ENCODE results near the gene TEKT2.

Gene TEKT2

GRCh38 chr1:36093929-36094328 lies 10.0 kb downstream of the TEKT2 start:
- no peak overlapping the region for H3K9ac ChIP-seq
- H3K79me2 ChIP-seq (ENCODE audit: insufficient read depth, low read depth), result peaks cover 23% of the 10 kb centered on the region; the same call in 1 of the 2 replicates
- H2AFZ ChIP-seq (ENCODE audit: low read depth), result no peak overlapping the region
- no peak overlapping the region for H3K4me2 ChIP-seq
- H3K4me3 ChIP-seq (IDR thresholded peaks at IDR 0.05; ENCODE audit: insufficient read depth, low read depth, low read length), result no peak overlapping the region
- H3K27me3 ChIP-seq (ENCODE audit: insufficient read depth, low read depth), result no peaks in the 10 kb centered on the region
- H4K20me1 ChIP-seq (ENCODE audit: insufficient read depth), result no peaks in the 10 kb centered on the region
- TF ChIP-seq CTCF (conservative IDR thresholded peaks at IDR 0.05; ENCODE audit: low read depth, low read length), result no peak
- no peaks in the 10 kb centered on the region for H3K36me3 ChIP-seq (ENCODE audit: insufficient read depth)
- H3K27ac ChIP-seq, result no peak overlapping the region
- H3K4me1 ChIP-seq (ENCODE audit: low read depth, poor library complexity, severe bottlenecking), result peaks cover 7% of the 10 kb centered on the region

GRCh38 chr1:36094621-36095061 lies 10.7 kb downstream of the TEKT2 start:
- Histone ChIP-seq H3K27me3 (ENCODE audit: insufficient read depth, low read depth) (no peaks in the 10 kb centered on the region), H4K20me1 (ENCODE audit: insufficient read depth) (no peaks in the 10 kb centered on the region), H3K27ac (no peak overlapping the region), H3K79me2 (ENCODE audit: insufficient read depth, low read depth) (peaks cover 15% of the 10 kb centered on the region; the same call in 1 of the 2 replicates), H3K4me3 (IDR thresholded peaks at IDR 0.05; ENCODE audit: insufficient read depth, low read depth, low read length) (no peak overlapping the region), H3K4me1 (ENCODE audit: low read depth, poor library complexity, severe bottlenecking) (peaks cover 7% of the 10 kb centered on the region), H3K9ac (no peak overlapping the region), H3K4me2 (no peak overlapping the region), H2AFZ (ENCODE audit: low read depth) (no peak overlapping the region), H3K36me3 (ENCODE audit: insufficient read depth) (no peaks in the 10 kb centered on the region)
- TF ChIP-seq CTCF (conservative IDR thresholded peaks at IDR 0.05; ENCODE audit: low read depth, low read length), result no peak

GRCh38 chr1:36095760-36096405 lies 12.0 kb downstream of the TEKT2 start:
- Histone ChIP-seq H3K4me1 (ENCODE audit: low read depth, poor library complexity, severe bottlenecking) (no peaks in the 10 kb centered on the region), H2AFZ (ENCODE audit: low read depth) (no peak overlapping the region), H3K79me2 (ENCODE audit: insufficient read depth, low read depth) (0 out of 2 replicates have a peak, but pooled peaks cover 3% of the 10 kb centered on the region), H4K20me1 (ENCODE audit: insufficient read depth) (no peaks in the 10 kb centered on the region), H3K9ac (no peak overlapping the region), H3K27me3 (ENCODE audit: insufficient read depth, low read depth) (no peaks in the 10 kb centered on the region), H3K4me3 (IDR thresholded peaks at IDR 0.05; ENCODE audit: insufficient read depth, low read depth, low read length) (no peak overlapping the region), H3K27ac (no peak overlapping the region), H3K36me3 (ENCODE audit: insufficient read depth) (no peaks in the 10 kb centered on the region), H3K4me2 (no peak overlapping the region)
- no peak for TF ChIP-seq CTCF (conservative IDR thresholded peaks at IDR 0.05; ENCODE audit: low read depth, low read length)

- Histone ChIP-seq H3K36me3 (ENCODE audit: insufficient read depth) (no peaks in the 10 kb centered on the region), H3K4me1 (ENCODE audit: low read depth, poor library complexity, severe bottlenecking) (no peaks in the 10 kb centered on the region), H3K4me3 (IDR thresholded peaks at IDR 0.05; ENCODE audit: insufficient read depth, low read depth, low read length) (no peak overlapping the region), H3K27me3 (ENCODE audit: insufficient read depth, low read depth) (no peaks in the 10 kb centered on the region), H3K4me2 (no peak overlapping the region), H2AFZ (ENCODE audit: low read depth) (no peak overlapping the region), H4K20me1 (ENCODE audit: insufficient read depth) (no peaks in the 10 kb centered on the region), H3K79me2 (ENCODE audit: insufficient read depth, low read depth) (no peaks in the 10 kb centered on the region), H3K27ac (no peak overlapping the region), H3K9ac (no peak overlapping the region)
- no peak for TF ChIP-seq CTCF (conservative IDR thresholded peaks at IDR 0.05; ENCODE audit: low read depth, low read length)
Measured at GRCh38 chr1:36096500-36097432, 12.9 kb downstream of the TEKT2 start.

All from KMS-11 (cell line).